Urinary bladder (tissue), 4 donors: ENCODE data around the gene UMAD1. TPM values are rescaled to one million over a fixed set of nuclear protein-coding genes. Genes with fewer than 3 reads are reported as not detected.

Experiments used
- DNase-seq: peaks from one replicate; pipeline ENCODE4 v3.0.0-alpha.2; 2015; ENCODE audit errors: extremely low spot score
- H3K27ac ChIP-seq: one replicate; pipeline ENCODE4 v1.5.1; 2013; ENCODE audit warnings: low read depth, mild to moderate bottlenecking, moderate library complexity
- H3K36me3 ChIP-seq: one replicate; pipeline ENCODE4 v1.6.1; 2013; ENCODE audit warnings: mild to moderate bottlenecking, moderate library complexity; ENCODE audit not compliant: insufficient read depth
- H3K4me1 ChIP-seq: one replicate; pipeline ENCODE4 v1.6.1; 2013; ENCODE audit warnings: mild to moderate bottlenecking, moderate library complexity; ENCODE audit not compliant: insufficient read depth
- H3K4me3 ChIP-seq: one replicate; pipeline ENCODE4 v1.5.1; 2013; ENCODE audit warnings: low read depth, low read length
- WGBS: extraction: QIAGEN DNeasy Blood & Tissue Kit; methylation state at CpG from one replicate; pipeline ENCODE4 v1.1.7; 2013; 5-methylcytosine and 5-hydroxymethylcytosine counted together
- polyA plus RNA-seq: library from polyadenylated mRNA; stranded (reverse); fragments of 200-250 nt; gene quantifications from one replicate; pipeline ENCODE4 v1.2.3, GENCODE V29; 2013
- small RNA-seq: library from RNA; depleted of rRNA; stranded (forward); fragments of <200 nt; gene quantifications from one replicate; pipeline ENCODE3, GENCODE V24; 2014
- total RNA-seq: library from RNA; depleted of rRNA; stranded (reverse); fragments of >200 nt; gene quantifications from one replicate; pipeline ENCODE4 v1.2.3, GENCODE V29; 2014
- donor health status: healthy with polysubstance abuse.
- donor health status: healthy.

UMAD1 gene
- total and polyA plus RNA-seq, 2 donors: 14.6 to 15.8 TPM

DNA sequence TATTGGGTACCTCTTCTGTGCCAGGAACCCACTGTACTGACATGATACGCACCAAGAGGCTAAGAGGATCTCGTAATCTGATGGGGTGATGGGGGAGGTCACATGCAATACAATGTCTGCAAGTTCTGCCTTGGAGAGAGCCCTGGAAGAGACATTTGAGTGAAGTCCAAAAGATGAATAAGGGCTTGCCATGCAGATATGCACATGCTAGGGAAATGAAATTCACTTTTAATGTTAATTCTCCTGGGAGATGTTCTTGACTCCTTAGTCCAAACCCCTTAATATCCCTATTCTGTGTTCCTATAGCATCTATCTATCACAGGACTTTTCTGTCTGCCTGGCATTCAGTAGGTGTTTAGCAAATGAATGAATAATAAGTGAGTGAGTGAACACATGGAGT, 274.0 kb downstream of the UMAD1 start:
- Histone ChIP-seq H3K36me3 (no peaks in the 10 kb centered on the region), H3K4me3 (no peak overlapping the region), H3K27ac (no peak overlapping the region), H3K4me1 (no peaks in the 10 kb centered on the region)
- no peak for DNase-seq
- WGBS: 90% methylated on average over 2 of the region's 2 CpGs

DNA sequence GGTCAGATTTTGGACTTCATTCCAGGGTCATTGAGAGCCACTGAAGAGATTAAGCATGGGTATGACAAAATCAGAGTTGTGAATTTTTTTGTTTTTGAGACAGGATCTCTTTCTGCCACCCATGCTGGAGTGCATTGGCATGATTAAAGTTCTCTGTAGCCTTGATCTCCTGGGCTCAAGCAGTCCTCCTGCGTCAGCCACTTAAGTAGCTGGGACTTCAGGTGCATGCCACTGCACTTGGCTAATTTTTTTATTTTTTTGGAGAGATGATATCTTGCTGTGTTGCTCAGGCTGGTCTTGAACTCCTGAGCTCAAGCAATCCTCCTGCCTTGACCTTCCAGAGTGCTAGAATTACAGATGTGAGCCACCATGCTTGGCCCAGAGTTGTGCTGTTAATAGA, 275.5 kb downstream of the UMAD1 start:
- no peaks in the 10 kb centered on the region for H3K36me3 ChIP-seq
- no peaks in the 10 kb centered on the region for H3K4me1 ChIP-seq
- WGBS: 52% methylated on average over 1 of the region's 1 CpG
- DNase-seq: no peak
- H3K27ac ChIP-seq: no peak overlapping the region
- H3K4me3 ChIP-seq: no peak overlapping the region

GRCh38 chr7:7917593-7917992, 277.0 kb downstream of the UMAD1 start:
- 95% methylated on average over 1 of the region's 1 CpG for WGBS

DNA sequence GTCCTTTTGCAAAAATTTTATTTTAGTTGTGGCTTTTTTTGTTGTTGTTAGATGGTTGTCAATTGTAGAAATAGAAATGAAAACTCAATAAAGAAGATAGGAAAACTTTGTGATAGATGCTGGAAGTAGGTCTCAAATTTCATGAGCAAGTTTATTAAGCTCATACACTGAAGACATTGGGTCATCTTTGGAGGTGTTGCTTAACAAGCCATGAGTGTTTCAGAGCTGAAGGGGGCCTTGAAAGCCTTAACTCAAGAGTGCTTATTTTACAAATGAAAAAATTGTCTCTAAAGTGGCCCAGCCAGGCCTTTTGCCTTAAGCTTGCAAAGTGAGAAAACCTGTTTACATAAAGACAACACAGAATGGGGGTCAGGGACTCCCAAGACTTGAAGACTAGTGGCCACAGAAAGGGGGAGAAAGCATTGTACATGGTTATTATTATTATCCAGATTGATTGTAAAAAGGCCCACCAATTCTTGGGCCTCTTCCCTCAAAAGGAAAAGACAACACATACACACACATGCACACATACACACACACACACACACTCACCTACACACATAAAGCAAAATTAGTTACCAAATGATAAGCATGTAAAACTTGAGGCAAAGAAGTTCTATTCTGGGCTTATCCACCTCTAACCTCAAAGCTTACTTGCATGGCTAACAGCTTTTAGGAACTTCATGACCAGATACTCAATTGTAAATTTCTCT, 278.3 kb downstream of the UMAD1 start:
- Histone ChIP-seq H3K36me3 (no peaks in the 10 kb centered on the region), H3K4me3 (no peak overlapping the region)
- no peak for DNase-seq

More at GRCh38 chr7:7917593-7917992, 277.0 kb downstream of the UMAD1 start:
- Histone ChIP-seq H3K4me1 (no peaks in the 10 kb centered on the region), H3K36me3 (no peaks in the 10 kb centered on the region), H3K27ac (no peak overlapping the region), H3K4me3 (no peak overlapping the region)
- no peak for DNase-seq

GRCh38 chr7:7919449-7919945, 278.9 kb downstream of the UMAD1 start:
- Histone ChIP-seq H3K36me3 (no peaks in the 10 kb centered on the region), H3K4me3 (no peak overlapping the region), H3K4me1 (peaks cover 1% of the 10 kb centered on the region), H3K27ac (peak overlapping the region; percentile 67)
- no peak for DNase-seq
- 39% methylated on average over 2 of the region's 2 CpGs for WGBS

More for the DNA sequence above, 278.3 kb downstream of the UMAD1 start:
- Histone ChIP-seq H3K4me1 (peaks cover 1% of the 10 kb centered on the region), H3K27ac (peak overlapping the region; percentile 67)

DNA sequence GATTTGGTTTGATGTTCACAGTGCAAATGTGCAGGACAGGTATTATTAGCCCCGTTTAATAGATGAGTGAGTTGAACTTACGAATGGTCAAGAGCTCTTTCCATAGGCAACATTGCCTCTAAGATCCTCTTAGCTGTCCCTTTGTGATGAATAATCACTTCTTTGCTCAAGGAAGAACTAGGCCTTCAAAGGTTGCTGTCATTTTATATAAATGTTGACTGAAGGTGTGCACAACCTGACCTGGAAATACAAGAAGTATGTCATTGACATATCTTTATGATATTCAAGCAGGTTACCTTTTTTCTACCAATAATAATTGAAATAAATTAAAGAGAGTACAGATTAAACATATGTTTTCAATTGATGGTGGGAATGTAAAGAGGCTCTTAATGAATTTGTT, 279.5 kb downstream of the UMAD1 start:
- no peaks in the 10 kb centered on the region for H3K36me3 ChIP-seq
- WGBS: 43% methylated on average over 2 of the region's 2 CpGs
- no peak overlapping the region for H3K27ac ChIP-seq
- DNase-seq: no peak
- peaks cover 1% of the 10 kb centered on the region for H3K4me1 ChIP-seq
- H3K4me3 ChIP-seq: no peak overlapping the region

DNA sequence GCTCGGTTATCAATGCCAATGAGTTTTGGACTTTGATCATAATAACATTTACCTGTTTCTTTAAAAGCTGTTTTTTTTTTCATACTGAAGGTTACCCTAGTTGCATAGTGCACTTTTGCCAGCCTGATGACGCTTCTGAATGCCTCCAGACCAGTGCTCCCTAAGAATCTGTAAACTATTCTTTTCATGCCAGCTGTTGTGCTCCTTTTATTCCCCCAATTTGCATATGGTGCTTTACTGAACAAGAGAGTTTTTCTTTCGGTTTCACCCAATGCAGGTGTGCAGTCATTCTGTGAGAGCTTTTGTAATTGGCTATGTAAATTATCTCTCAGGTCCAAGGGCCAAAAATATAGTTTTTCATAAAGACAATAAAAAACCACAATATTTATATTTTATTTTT, 279.9 kb downstream of the UMAD1 start:
- Histone ChIP-seq H3K27ac (no peak overlapping the region), H3K4me3 (no peak overlapping the region), H3K4me1 (peaks cover 1% of the 10 kb centered on the region), H3K36me3 (no peaks in the 10 kb centered on the region)
- WGBS: 80% methylated on average over 3 of the region's 3 CpGs
- no peak for DNase-seq

DNA sequence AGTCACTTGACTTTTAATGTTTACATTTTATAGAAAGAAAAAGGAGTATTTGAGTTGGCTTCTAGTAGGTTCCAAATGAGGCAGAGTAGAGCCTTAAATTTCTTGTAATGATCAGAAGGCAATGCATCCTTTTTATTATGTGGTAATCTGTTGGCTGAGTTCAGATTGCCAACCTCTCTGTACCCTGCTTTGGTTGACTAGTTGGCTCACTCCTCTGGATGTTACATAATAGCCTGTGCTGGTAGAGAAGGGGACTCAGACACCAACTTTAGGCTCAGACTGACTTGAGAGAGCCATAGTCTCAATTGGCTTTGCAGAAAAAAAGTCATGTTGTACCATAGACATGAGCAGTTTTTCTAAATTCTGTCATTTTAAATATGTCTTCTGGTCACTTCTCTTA, 281.3 kb downstream of the UMAD1 start:
- no peak for DNase-seq
- Histone ChIP-seq H3K4me1 (peaks cover 1% of the 10 kb centered on the region), H3K36me3 (no peaks in the 10 kb centered on the region), H3K4me3 (no peak overlapping the region), H3K27ac (no peak overlapping the region)

GRCh38 chr7:7922684-7923385, 282.3 kb downstream of the UMAD1 start:
- DNase-seq: no peak
- 48% methylated on average over 7 of the region's 7 CpGs for WGBS
- H3K36me3 ChIP-seq: no peaks in the 10 kb centered on the region
- H3K4me3 ChIP-seq: no peak overlapping the region
- peaks cover 1% of the 10 kb centered on the region for H3K4me1 ChIP-seq
- H3K27ac ChIP-seq: no peak overlapping the region

DNA sequence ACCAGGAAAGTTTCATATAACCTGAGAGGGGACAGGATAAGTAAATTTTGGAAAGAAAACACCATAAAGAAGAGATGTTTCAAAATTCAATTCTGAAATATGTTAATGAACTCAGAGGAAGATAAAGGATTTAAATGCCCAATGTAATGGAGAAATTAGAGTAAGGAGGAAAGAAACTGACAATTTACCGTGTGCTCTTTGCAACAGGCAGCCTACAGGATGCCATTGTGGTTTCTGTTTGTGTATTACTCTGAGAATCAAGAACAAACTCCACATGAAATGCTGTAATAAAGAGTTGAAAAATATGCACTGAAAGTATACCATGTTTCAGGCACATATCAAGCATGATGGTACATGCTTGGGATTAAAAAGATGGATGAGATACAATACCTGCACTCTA, 283.3 kb downstream of the UMAD1 start:
- H3K4me3 ChIP-seq: no peak overlapping the region
- WGBS: 71% methylated on average over 1 of the region's 1 CpG
- H3K27ac ChIP-seq: no peak overlapping the region

GRCh38 chr7:7924303-7924702, 283.8 kb downstream of the UMAD1 start:
- DNase-seq: no peak
- H3K27ac ChIP-seq: no peak overlapping the region

More for the DNA sequence above, 283.3 kb downstream of the UMAD1 start:
- DNase-seq: no peak
- Histone ChIP-seq H3K36me3 (no peaks in the 10 kb centered on the region), H3K4me1 (peaks cover 1% of the 10 kb centered on the region)

More at GRCh38 chr7:7924303-7924702, 283.8 kb downstream of the UMAD1 start:
- Histone ChIP-seq H3K4me1 (peaks cover 1% of the 10 kb centered on the region), H3K4me3 (no peak overlapping the region), H3K36me3 (no peaks in the 10 kb centered on the region)

Small RNA genes within 50 kb of the gene (small RNA-seq; reads per million reads assigned to genes)
- not detected for gene RNU6-534P

Other genes with a start within 250 kb of the UMAD1 start
- gene COL28A1, start 104.9 kb upstream of the UMAD1 start, total RNA-seq: 9.7 TPM
- gene COL28A1, start 104.9 kb upstream of the UMAD1 start, polyA plus RNA-seq: 5.3 TPM
- gene MIOS, start 73.9 kb upstream of the UMAD1 start, total RNA-seq: 66.3 TPM
- gene MIOS, start 73.9 kb upstream of the UMAD1 start, polyA plus RNA-seq: 18.0 TPM
- 21.6 TPM for gene RPA3, start 77.9 kb downstream of the UMAD1 start, total RNA-seq
- 18.3 TPM for gene RPA3, start 77.9 kb downstream of the UMAD1 start, polyA plus RNA-seq